Activated CD8-positive, alpha-beta memory T cell treated with anti-CD3 and anti-CD28 coated beads, Interleukin-2, amount 50 U/mL, for 1 hour (primary cell): ENCODE results near the gene NBL1.

Experiments used
- DNase-seq: peaks from one replicate; pipeline ENCODE4 v3.0.0-alpha.2; 2020; ENCODE audit errors: extremely low read depth

NBL1 gene

DNA sequence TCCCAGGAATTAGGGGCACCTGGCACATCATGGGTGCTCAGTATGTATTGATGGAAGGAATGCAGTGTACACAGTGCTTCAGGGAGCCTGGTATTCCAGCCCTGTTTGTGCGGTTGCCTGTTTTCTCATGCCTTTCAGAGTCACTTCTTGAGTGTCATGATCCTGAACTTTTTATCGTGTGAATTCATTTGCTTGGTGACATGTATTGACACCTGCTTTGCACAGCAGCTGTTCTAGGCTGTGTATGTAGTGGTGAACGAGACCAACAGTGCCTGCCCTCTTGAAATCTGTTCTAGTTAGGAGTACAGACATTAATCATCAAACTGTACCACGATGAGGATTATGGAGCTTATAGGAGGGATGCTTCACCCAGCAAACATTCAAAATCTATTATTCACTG, 26.7 kb downstream of the NBL1 start:
- no peak for DNase-seq

DNA sequence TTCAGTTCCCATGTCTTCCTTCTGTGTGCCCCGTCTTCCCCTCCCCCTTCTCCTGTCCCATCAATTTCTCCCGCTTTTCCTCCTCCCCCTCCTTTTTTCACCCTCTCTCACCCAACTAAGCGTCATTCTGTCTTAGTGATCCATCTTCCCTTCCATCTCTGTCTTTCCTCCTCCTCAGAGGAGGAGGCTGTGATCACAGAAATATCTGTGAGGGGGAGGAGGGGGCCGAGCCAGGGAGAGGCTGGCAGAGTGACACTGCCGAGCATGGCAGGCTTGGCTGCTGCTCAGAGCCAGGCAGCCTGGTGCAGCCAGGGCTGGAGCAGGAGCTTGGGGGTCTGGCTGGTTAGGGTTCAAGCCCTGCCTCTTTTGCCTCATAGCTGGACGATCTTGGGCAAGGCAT, 28.1 kb downstream of the NBL1 start:
- no peak for DNase-seq

DNA sequence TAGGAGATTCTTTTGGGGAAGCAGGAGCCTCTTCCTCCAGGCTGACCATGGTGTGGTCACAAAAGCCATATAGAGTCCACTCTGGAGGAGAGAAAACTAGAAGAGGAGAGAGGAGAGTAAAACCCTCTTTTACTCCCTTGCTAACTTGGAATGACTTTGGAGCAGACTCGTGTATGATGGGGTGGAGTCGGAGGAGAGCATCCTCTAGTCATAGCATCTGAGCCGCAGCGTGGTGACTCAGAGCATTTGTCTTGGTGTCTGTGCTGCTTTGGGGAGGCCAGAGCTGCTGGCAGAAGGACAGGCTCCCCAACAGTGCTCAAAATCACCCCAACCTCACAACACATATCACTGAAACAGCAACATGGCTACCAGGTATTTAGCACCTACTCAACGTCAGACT, 31.7 kb downstream of the NBL1 start:
- no peak for DNase-seq

DNA sequence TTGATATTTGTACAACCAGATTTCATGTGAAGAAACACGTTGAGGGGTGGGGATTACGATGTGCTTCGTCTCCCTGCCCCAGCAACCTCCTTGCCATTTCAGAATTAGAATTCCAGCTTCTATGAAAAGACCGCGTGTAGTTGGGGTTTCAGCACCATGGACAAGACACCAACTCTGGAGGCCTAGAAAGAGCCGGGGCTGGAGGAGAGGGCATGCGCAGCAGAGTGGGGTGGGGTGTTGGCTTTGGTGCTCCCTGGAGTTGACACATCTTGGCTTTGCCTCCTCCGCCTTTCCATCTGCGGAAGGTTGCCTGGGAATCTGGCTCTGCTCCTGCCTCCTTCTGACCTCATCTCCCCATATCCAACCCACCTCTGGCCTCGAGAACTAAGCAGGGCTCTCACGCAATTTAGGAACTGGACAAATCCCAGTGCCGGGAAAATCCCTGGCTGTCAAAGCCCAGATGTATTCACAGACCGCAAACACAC, 32.4 kb downstream of the NBL1 start:
- DNase-seq = no peak

DNA sequence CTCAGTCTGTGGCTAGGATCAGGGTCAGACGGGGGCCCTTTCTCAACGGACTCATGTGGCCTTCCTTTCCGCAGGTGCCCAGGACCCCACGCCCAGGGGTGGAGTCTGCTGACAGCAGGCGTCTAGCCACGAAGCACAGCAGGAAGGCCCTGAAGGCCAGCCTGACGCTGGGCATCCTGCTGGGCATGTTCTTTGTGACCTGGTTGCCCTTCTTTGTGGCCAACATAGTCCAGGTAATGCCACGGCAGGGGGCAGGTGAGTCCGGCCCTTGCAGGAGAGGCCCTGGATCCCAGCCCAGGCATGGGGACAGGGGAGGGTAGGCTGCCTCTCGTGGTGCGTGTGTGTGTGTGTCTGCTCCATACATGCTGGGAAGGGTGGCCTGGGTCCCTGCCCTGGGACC, 34.4 kb downstream of the NBL1 start:
- no peak for DNase-seq

DNA sequence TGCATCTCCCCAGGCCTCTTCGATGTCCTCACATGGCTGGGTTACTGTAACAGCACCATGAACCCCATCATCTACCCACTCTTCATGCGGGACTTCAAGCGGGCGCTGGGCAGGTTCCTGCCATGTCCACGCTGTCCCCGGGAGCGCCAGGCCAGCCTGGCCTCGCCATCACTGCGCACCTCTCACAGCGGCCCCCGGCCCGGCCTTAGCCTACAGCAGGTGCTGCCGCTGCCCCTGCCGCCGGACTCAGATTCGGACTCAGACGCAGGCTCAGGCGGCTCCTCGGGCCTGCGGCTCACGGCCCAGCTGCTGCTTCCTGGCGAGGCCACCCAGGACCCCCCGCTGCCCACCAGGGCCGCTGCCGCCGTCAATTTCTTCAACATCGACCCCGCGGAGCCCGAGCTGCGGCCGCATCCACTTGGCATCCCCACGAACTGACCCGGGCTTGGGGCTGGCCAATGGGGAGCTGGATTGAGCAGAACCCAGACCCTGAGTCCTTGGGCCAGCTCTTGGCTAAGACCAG, 34.9 kb downstream of the NBL1 start:
- no peak for DNase-seq

DNA sequence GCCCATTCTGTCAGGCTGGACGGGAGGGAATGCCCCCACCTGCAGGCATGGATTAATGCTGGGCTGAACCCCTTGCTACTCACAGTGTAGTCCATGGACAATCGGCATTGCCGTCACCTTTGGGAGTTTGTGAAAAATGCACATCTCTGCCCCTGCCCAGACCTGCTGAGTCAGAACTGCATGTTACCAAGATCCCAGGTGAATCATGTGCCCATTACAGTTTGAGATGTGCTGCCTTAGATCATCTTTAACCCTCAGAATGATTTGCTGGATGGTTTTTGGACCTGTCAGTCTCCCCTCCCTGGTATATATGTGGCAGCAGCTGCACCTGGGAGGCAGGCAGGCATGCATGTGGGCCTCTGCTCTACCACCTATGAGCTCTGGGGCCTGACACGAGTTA, 35.6 kb downstream of the NBL1 start:
- DNase-seq = no peak

DNA sequence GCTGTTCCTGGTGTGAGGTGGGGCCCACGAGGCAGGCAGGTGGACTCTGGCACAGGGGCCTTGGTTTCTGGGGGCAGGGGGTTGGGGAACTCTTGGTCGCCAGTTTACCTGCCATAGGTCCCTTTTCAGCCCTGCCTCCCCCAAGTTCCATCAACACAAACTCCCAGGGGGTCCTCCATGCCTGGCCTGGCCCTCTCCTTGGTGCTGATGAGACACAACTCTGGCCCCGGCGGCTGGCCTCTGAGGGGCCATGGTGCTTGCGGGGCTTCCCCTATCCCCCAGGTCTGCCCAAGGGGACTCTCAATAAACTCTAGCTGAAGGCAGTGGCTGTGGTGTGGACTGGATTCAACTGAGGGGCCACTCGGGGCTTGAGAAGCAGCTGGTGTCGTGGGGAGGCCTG, 36.5 kb downstream of the NBL1 start:
- DNase-seq = no peak

DNA sequence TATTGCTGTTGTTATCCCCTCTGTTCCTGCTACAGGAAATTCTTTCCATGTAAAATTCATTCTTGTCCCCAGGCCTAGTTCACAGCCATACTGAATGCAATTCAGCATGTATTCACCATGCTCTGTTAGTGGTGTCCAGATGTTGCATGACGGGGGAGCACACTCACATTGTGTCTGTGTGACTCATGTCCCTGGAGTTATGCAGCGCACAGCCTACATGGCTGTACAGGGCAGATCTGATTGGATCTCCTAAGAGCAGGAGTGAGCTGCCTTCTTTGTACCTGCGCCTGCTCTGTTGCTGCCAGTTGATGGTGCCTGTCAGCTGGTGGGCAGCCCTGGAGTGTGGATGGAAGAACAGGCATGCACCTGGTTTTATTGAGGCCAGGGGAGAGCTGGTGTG, 38.1 kb downstream of the NBL1 start:
- DNase-seq = no peak

DNA sequence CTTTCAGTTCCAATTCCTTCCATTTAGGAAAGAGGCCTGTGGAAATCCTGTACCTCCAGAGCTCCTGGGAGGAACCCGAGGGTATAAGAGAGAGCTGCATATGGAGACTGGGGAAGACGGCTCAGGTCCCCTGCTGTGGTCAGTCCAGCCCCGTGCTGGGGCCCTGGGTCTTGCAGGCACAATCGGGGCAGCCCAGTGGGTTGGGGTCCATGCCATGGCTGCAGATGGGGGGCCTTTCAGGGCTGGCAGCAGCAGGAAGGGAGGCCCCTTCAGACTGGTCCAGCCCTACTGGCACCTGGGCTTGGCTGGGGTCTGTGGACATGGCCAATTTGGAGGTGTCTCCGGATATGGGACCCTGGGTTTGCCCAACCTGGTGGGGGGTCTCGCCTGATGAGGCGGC, 38.8 kb downstream of the NBL1 start:
- no peak for DNase-seq

DNA sequence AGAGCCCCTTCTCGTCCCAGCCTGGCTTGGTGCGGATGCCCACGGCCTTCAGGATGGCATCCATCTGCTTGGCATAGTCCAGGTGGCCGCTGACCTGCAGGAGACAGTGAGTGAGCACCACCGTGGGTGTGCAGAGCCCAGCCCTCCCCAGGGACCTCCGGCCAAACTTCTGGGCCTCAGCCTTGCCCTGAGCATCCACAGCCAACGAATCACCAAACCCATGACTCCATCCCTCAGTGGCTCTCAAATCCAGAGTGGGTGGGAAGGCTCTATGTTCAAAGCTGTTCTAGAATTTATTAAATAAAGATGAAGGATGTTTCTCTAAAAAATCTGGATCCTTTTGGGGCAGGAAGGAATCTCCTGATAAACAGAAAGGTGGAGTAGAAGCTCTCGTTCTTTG, 39.2 kb downstream of the NBL1 start:
- no peak for DNase-seq

DNA sequence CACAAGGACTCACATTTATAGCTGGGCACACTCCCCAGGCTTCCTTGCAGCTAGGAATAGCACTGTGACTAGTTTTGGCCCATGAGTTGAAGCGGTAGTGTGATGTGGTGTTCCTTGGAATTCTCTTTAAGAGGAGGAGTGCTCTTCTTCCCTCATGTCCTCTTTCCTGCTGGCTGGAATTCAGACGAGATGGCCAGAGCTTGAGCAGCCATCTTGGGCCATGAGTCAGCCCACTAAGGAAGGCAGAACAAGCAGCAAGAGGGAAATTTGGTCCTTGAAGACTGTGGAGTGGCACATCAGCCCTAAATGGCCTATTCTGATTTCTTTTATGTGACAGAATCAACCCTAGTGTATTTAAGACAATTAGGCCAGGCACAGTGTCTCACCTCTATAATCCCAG, 40.6 kb downstream of the NBL1 start:
- no peak for DNase-seq

DNA sequence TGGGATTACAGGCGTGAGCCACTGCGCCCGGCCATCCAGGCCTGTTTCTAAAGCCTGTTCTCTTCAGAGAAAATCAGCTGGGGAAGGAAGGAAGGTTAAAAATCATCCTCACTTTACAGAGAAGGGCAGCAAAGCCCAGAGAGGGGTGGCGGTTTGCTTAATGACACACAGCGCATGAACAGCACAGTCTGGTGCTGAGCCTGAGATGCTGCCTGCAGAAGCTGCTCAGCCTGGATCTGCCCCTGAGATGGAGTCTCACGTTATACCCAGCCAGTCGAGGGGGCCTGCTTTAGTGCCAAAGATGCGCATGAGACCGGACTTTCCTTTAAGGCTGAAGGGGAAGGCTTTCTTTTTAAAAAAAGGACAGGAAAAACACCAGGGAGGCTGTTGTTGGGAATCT, 41.9 kb downstream of the NBL1 start:
- no peak for DNase-seq

DNA sequence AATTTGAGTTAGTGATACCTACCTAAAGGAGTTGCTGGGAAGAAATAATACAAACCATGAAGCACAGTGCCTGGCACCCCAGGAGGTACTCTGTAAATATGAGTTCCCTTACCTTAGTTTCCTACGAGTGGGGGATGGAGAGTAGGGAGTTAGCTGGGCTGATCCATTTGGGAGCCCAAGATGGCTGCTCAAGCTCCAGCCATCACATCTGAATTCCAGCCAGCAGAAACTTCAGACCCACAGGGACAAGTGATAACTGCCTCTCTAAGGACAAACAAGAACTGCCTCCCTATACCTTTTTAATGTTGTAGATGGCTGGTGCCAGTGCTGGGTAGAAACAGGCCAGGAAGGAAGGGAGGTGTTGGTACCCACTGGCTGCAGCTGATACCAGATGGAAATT, 43.3 kb downstream of the NBL1 start:
- no peak for DNase-seq

DNA sequence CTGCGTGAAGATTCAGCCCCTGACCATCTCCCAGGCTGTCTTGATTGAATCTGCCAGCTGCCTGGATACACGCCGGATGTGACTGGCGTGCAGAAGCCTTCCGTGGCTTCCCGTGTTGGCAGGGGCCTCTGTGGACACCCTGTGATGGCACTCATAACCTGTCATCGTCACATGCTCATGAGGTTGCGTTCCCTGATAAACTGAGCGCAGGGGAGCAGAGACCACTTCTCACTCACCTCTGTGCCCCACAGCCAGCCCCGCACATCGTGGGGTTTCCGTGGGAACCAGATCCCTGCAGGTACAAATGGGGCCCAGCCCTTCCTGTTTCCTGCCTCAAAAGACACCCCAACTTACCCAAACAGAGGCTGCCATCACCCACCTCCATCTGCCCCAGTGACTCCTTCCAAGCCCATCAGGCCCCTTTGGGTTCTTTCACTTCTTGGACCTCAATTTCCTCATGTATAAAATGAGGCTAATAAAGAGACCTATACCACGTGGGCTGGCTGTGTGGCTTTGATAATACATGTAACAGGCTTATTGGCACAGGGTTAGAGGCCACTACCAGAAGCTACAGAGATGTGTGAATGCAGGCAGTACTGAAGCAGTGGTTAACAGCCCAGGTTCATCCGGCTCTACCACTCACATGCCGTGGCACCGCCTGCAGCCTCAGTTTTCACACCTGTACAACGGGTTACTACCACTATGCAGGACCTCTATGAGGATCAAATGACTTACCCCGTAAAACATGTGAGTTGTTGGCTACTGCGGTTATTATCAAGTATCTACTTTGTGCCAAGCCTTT, 44.1 kb downstream of the NBL1 start:
- DNase-seq = no peak

DNA sequence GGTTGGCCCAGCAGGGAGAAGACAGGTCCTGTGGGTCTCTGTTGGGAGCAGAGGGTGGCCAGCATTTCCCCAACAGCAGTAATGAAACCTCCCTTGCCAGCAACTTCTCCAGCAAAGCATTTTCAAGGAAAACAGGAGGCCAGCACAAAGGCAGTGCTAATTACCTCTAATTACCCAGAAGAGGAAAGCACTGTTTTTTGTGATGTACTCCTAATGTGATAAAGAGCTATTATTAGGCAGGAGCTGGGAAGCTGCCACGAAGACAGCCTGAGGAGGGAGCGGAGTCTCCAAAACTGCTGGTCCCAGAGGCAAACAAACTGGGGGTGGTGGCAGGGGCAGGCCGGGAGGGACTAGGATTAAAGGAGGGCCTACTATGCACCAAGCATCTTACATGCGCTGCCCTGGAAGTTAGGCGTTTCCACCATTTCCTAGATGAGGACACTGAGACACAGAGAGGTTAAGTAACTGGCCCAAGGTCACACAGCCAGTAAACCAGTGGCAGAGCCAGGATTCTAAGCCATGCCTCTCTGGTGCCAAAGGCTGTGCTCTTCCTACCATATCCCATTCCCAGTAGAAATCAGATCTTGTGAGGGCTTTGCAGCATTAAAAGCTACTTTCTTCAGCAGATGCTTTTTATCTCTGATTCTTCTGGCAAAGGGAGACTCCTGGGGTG, 45.1 kb downstream of the NBL1 start:
- no peak for DNase-seq

DNA sequence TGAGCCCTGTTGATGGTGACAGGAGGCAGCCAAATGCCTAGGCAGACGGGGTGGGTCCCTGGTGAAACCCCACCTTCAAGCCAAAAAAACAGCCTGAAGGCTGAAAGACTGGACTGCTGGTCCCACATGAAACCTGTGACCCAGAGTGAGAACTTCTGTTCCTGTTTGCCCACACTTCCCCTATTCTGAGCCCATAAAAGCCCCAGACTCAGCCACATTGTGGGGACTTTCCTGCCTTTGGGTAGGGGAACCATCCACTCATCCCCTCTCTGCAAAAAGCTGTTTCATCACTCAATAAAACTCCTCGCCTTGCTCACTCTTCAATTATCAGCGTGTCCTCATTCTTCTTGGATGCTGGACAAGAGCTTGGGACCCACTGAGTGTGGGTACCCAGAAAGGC, 45.7 kb downstream of the NBL1 start:
- no peak for DNase-seq

DNA sequence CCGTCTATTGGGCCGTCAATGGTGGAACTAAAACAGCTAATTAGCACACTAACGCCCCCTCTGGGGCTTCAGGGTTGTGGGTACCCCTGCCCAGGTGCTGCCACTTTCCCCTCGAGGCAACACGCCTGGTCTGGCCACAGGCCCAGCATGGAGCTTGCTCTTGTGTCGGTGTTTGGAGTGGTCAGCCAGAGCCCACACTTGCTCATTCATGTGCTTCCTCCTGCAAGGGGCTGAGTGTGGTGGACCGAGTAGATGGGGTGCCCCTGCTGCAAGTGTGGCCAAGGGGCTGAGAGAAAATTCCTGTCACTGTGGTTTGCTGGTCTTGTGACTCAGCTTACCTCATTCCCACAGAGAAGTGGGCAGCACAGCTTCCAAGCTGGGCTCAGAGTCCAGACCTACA, 46.2 kb downstream of the NBL1 start:
- DNase-seq = no peak

DNA sequence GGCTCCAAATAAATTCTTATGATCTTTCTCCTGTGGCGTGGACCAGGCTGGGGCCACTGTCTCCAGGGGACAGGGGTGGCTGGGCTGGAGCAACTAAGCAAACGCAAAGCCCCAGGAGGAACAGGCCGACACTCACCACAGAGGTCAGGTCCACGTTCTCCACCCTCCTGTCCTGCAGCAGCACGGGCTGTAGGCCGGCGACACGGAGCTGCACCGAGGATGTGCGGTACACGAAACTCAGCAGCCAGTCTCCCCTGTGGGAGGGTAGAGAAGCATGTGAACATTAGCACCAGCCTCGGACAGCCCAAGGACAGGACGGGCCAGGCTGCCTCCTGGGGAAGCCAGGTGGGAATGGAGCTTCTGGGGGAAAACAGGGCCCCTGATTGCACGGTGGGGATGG, 50.2 kb downstream of the NBL1 start:
- no peak for DNase-seq

DNA sequence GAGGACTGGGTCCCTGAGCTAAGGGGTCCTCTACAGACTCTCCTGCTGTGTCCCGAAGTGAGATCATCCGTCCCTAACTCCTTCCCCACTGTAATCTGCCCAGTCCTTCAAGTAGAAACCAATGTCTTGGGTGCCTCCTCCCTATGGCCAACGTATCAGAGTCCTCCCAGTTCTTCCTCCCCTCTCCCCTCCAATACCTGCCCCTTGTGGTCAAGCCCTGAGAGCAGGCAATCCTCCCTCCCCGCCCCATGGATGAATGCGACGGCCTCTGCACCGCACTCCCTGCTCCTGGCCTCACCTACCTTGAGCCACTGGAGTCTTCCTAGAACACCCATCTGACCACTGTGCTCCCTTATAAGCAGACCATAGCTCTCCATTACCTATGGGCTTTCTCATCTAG, 51.7 kb downstream of the NBL1 start:
- no peak for DNase-seq

DNA sequence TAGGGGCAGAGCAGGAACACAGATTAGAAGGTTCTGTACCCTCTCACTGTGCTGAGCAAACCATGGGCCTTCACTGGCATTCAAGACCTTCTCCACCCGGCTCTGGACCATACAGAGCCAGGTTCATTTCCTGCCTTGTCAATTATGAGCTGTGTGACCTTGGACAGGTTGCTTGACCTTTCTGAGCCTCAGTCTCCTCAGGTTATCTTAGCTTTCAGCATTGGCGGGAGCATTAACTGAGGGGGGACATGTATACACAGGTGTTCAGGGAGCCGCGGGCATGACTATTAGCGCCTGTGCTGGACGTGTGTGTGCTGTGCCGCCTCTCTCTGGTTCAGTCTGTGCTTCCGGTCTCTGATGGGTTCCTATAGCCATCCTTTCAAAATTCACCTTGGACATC, 52.7 kb downstream of the NBL1 start:
- DNase-seq = no peak

DNA sequence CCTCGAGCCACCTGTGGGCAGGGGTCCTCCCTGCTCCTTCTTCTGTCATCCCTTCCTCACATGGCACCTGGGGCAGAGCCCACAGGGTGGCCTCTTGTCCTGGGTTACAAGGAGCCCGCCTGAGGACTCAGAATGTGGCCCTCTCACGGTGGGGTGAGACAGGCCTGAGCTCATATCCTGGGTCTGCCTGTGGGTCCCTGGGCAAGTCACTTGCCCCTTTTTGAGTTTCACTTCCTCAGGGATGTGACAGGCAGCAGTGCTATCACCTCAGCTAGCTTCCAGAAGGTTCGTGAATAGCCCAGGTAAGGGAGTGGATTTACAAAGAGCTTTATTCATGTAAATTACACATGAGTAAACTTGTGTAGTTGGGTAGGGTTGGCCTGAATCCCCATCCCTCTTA, 54.1 kb downstream of the NBL1 start:
- no peak for DNase-seq

DNA sequence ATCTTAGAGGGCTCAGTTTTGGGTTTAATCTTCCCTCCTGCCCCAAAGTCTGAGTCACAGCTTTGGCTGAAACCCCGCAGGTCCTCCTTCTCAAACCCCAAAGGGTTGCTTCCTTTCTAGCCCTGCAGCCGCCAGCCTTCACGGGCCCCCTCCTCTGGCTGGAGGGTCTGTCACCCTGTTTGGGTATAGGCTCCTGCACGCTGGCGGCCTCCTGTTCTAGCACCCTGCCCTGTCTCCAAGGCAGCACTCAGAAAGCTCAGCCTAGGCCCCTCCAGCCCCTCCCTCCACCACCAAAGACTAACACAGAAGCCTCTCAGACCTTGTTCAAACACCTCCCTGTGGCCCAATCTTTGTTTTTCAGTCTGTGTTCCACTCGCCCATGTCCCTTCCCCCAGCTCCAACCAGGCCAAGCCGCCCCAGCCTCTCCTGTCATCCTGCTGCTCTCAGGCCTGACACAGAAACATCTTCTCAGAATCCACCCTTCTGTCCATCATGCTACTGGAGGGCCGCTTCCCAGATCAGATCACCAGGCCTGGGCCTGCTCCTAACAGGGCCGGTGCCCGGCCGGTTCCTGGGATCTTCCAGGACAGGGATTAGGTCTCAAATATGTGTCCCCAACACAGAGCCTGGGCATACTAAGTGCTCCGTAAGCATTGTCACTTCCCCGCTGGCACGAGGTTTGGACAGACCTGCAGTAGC, 56.1 kb downstream of the NBL1 start:
- DNase-seq = no peak
